Small intestine (tissue), 7 donors: ENCODE data around the gene ACOT8. TPM values are rescaled to one million over a fixed set of nuclear protein-coding genes. Genes with fewer than 3 reads are reported as not detected.
A peak's percentile ranks its signal among the peaks of the same experiment; 100 is the strongest.

Experiments used
- DNase-seq, 2 donors: peaks; one replicate each; pipeline versions ENCODE4 v3.0.0 to v3.0.0-alpha.2; 2013
- FAIRE-seq: peaks from 2 replicates; lab custom pipeline; 2012; peaks lifted over from hg19 to GRCh38; lab: Jason Lieb, UNC
- H3K27ac ChIP-seq, 3 donors: one replicate each; pipeline ENCODE4 v1.5.1; 2013; ENCODE audit warnings: low read length in 2 of 3, mild to moderate bottlenecking in 2 of 3, control low read depth in 1 of 3, inconsistent platforms in 1 of 3, low read depth in 1 of 3, moderate library complexity in 1 of 3
- H3K27me3 ChIP-seq, 3 donors: one replicate each; pipeline ENCODE4 v1.6.1; 2013; ENCODE audit warnings: low read length in 3 of 3, inconsistent platforms in 1 of 3; ENCODE audit not compliant: control insufficient read depth in 3 of 3, insufficient read depth in 3 of 3
- H3K36me3 ChIP-seq, 3 donors: one replicate each; pipeline ENCODE4 v1.6.1; 2013; ENCODE audit warnings: low read length in 3 of 3, inconsistent platforms in 1 of 3, low read depth in 1 of 3, mild to moderate bottlenecking in 1 of 3, moderate library complexity in 1 of 3; ENCODE audit not compliant: control insufficient read depth in 3 of 3, insufficient read depth in 2 of 3
- H3K4me1 ChIP-seq, 3 donors: one replicate each; pipeline ENCODE4 v1.6.1; 2013; ENCODE audit warnings: low read length in 2 of 3, inconsistent platforms in 1 of 3, low read depth in 1 of 3, mild to moderate bottlenecking in 1 of 3, moderate library complexity in 1 of 3; ENCODE audit not compliant: control insufficient read depth in 3 of 3, insufficient read depth in 2 of 3
- H3K4me3 ChIP-seq, 3 donors: one replicate each; pipeline ENCODE4 v1.5.1; 2013; ENCODE audit warnings: low read length in 3 of 3, control low read depth in 1 of 3, inconsistent platforms in 1 of 3, low read depth in 1 of 3, mild to moderate bottlenecking in 1 of 3, moderate library complexity in 1 of 3
- H3K9me3 ChIP-seq, 2 donors: one replicate each; pipeline ENCODE4 v1.6.1; 2013; ENCODE audit warnings: low read depth in 1 of 2, low read length in 1 of 2; ENCODE audit not compliant: control insufficient read depth in 2 of 2, insufficient read depth in 1 of 2
- WGBS, 3 donors: extraction: QIAGEN DNeasy Blood & Tissue Kit; methylation state at CpG; one replicate each; pipeline ENCODE4 v1.1.7; 2013; 5-methylcytosine and 5-hydroxymethylcytosine counted together
- polyA plus RNA-seq, 4 donors: library from polyadenylated mRNA; stranded (reverse) in 3 of 4; unstranded in 1 of 4; fragments of 200-250 nt in 3 of 4; fragments of 120-200 nt in 1 of 4; gene quantifications; one replicate each; pipeline versions ENCODE4 v1.2.1 to v1.2.3, GENCODE V29; 2013
- donor health status: healthy with polysubstance abuse.
- donor health status: control.
- donor health status: control.
- donor health status: Bipolar disorder and iron deficiency.
- donor health status: healthy.

The ACOT8 gene
- polyA plus RNA-seq, 4 donors: 28.6 to 123 (median 47.6) TPM

DNA sequence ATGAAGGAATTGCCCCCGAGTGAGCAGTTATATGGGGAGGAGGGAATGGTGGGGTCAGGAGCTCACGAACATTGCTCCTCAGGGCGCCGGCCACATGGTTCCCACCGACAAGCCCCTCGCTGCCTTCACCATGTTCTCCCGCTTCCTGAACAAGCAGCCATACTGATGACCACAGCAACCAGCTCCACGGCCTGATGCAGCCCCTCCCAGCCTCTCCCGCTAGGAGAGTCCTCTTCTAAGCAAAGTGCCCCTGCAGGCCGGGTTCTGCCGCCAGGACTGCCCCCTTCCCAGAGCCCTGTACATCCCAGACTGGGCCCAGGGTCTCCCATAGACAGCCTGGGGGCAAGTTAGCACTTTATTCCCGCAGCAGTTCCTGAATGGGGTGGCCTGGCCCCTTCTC is 41.1 kb upstream of the ACOT8 start:
- FAIRE-seq (no peak), DNase-seq (no peak)
- 87 to 92% (median 91%) methylated on average over 12 of the region's 12 CpGs for WGBS, 3 donors

DNA sequence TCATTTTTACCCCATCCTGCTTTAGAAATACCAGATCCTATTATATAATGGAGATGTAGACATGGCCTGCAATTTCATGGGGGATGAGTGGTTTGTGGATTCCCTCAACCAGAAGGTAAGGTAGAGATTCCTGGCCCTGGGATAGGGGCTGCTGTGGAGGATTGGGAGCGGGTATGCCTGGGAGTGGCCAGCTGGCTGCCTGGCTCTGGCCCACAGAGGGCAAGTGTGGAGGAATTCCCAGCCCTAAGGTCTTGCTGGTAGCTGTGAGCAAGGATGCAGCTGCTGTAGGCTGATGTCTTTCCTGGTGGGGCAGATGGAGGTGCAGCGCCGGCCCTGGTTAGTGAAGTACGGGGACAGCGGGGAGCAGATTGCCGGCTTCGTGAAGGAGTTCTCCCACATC is 40.5 kb upstream of the ACOT8 start:
- Histone ChIP-seq H3K27me3 (no peaks in the 10 kb centered on the region), H3K4me1 (peaks cover 0 to 17% (median 4%) of the 10 kb centered on the region in 3 donors), H3K9me3 (no peaks in the 10 kb centered on the region), H3K27ac (no peak overlapping the region), H3K4me3 (no peak overlapping the region), H3K36me3 (peaks cover 5 to 83% (median 16%) of the 10 kb centered on the region in 3 donors)
- DNase-seq: no peak
- WGBS, 3 donors: 95 to 98% (median 95%) methylated on average over 7 of the region's 7 CpGs
- no peak for FAIRE-seq

More for the DNA sequence above, 41.1 kb upstream of the ACOT8 start:
- Histone ChIP-seq H3K4me1 (peaks cover 0 to 13% (median 0%) of the 10 kb centered on the region in 3 donors), H3K9me3 (no peaks in the 10 kb centered on the region), H3K4me3 (no peak overlapping the region), H3K27ac (no peak overlapping the region), H3K36me3 (peaks cover 5 to 78% (median 16%) of the 10 kb centered on the region in 3 donors), H3K27me3 (no peaks in the 10 kb centered on the region)

DNA sequence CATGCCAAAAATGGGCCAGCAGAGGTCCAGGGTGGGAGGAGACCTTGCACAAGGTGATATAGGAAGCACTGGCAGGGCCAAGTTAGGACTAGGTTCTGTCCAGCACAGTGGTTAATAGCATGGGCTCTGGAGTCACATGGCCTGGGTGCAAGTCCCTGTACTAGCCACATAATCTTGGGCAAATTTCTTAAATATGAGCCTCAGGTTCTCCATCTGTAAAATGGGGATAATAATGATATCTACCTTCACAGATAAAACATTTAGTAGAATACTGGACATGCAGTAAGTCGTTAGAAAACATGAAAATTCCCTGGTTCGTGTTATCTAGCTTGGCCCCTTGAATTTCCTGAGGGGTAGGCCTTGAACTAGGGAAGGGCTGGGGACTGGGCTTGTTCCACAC is 40.1 kb upstream of the ACOT8 start:
- H3K9me3 ChIP-seq: no peaks in the 10 kb centered on the region
- peaks cover 0 to 21% (median 6%) of the 10 kb centered on the region in 3 donors for H3K4me1 ChIP-seq
- no peak overlapping the region for H3K27ac ChIP-seq
- H3K27me3 ChIP-seq: no peaks in the 10 kb centered on the region
- H3K4me3 ChIP-seq: no peak overlapping the region
- DNase-seq (no peak), FAIRE-seq (no peak)
- 79 to 91% (median 86%) methylated on average over 2 of the region's 2 CpGs for WGBS, 3 donors
- peaks cover 5 to 85% (median 16%) of the 10 kb centered on the region in 3 donors for H3K36me3 ChIP-seq

DNA sequence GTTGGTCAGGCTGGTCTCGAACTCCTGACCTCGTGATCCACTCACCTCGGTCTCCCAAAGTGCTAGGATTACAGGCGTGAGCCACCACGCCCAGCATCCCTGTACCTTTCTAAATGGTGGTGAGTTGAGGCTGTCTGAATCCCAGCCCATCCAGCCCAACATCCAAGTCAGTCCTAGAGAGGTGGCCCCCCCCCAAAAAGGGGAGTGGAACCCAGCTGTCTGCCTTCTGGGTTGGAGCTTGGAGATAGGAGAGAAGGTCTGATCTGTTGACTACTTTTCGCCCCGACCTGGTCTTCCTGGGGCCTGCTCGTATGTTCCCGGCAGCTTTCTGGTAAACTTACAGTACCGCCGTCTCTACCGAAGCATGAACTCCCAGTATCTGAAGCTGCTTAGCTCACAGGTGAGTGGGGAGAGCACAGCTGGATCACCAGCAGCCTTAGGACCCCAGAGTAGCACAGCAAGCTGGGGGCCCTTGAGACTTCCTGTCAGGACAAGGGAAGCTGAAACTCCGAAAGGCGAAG is 39.5 kb upstream of the ACOT8 start:
- FAIRE-seq (no peak), DNase-seq (no peak)
- 93 to 96% (median 93%) methylated on average over 13 to 14 of the region's 14 CpGs for WGBS, 3 donors
- H3K4me3 ChIP-seq: no peak overlapping the region
- no peaks in the 10 kb centered on the region for H3K9me3 ChIP-seq
- no peak overlapping the region for H3K27ac ChIP-seq
- H3K27me3 ChIP-seq: no peaks in the 10 kb centered on the region
- peaks cover 5 to 85% (median 16%) of the 10 kb centered on the region in 3 donors for H3K36me3 ChIP-seq
- peaks cover 0 to 22% (median 6%) of the 10 kb centered on the region in 3 donors for H3K4me1 ChIP-seq

DNA sequence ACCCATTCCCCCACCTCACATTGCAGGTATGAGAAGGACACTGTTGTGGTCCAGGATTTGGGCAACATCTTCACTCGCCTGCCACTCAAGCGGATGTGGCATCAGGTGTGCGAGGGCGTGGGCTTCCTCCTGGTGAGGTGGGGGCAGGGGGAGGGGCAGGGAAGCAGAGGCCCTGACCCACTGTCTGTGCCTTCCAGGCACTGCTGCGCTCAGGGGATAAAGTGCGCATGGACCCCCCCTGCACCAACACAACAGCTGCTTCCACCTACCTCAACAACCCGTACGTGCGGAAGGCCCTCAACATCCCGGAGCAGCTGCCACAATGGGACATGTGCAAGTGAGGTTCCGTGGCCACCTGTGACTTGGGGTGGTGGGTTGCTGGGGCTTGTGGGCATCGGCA is 37.6 kb upstream of the ACOT8 start:
- no peaks in the 10 kb centered on the region for H3K9me3 ChIP-seq
- H3K4me3 ChIP-seq: no peak overlapping the region
- no peaks in the 10 kb centered on the region for H3K27me3 ChIP-seq
- WGBS, 3 donors: 77 to 89% (median 79%) methylated on average over 12 of the region's 12 CpGs
- H3K36me3 ChIP-seq: peaks cover 5 to 75% (median 11%) of the 10 kb centered on the region in 3 donors
- peaks cover 0 to 22% (median 6%) of the 10 kb centered on the region in 3 donors for H3K4me1 ChIP-seq
- no peak overlapping the region for H3K27ac ChIP-seq
- no peak for DNase-seq
- FAIRE-seq: no peak

DNA sequence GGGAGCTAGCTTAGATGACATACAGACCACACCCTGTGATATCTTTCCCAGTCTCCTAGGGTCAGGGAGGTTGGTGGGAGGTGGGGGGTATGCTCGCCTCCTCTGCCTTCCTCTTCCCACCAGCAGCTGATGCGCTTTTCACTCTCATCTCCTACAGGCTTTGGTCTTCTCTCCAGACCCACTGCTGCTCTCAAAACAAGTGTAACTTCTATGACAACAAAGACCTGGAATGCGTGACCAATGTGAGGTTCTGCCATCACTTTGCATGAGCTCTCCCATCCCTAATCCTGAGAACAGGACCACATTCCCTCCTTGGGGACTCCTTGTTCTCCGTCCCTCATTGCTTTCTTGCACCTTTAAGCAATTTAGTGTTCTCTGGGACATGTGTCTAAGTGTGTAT is 36.6 kb upstream of the ACOT8 start:
- FAIRE-seq: no peak
- 88 to 98% (median 93%) methylated on average over 4 of the region's 4 CpGs for WGBS, 3 donors
- H3K4me1 ChIP-seq: peaks cover 0 to 22% (median 6%) of the 10 kb centered on the region in 3 donors
- peak overlapping the region in 1 of 3 donors; percentile 70 for H3K4me3 ChIP-seq
- H3K36me3 ChIP-seq: peaks cover 5 to 67% (median 11%) of the 10 kb centered on the region in 3 donors
- no peak for DNase-seq
- H3K27me3 ChIP-seq: no peaks in the 10 kb centered on the region
- no peaks in the 10 kb centered on the region for H3K9me3 ChIP-seq
- H3K27ac ChIP-seq: peak overlapping the region in 1 of 3 donors; percentile 86

DNA sequence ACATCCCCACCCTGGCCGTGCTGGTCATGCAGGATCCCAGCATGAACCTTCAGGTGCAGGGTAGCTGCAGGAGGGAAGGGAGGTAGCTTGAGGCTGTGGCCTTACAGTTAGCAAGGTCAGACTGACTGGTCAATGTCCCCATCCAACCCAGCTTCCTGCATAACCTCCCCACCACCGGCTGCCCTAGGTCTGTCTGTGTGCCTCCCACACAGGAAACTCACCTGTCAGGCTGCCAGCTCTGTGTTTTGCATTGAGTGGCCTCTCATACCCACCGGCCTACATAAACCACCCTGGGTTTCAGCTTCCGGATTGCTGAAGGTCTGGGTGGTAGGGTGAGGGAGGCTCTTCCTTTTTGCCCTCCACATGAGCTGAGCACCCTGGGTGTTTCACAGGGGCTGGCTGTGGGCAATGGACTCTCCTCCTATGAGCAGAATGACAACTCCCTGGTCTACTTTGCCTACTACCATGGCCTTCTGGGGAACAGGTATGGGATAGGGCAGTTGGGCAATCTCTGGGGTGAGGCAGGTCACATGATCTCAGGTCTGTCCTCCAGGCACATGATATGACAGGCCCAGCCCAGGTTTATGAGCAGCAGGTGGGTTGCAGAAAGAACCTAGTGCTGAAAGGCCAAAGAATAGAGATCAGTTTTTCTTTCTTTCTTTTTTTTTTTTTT is 35.8 kb upstream of the ACOT8 start:
- FAIRE-seq (no peak), DNase-seq (peak; percentile 76 to 92)
- Histone ChIP-seq H3K27ac (peak overlapping the region in 2 of 3 donors; percentile 12 to 86), H3K4me1 (peaks cover 0 to 22% (median 6%) of the 10 kb centered on the region in 3 donors), H3K9me3 (no peaks in the 10 kb centered on the region), H3K27me3 (no peaks in the 10 kb centered on the region), H3K36me3 (peaks cover 5 to 66% (median 11%) of the 10 kb centered on the region in 3 donors), H3K4me3 (peak overlapping the region in 1 of 3 donors; percentile 70)
- WGBS, 3 donors: 47 to 69% (median 61%) methylated on average over 4 of the region's 4 CpGs

DNA sequence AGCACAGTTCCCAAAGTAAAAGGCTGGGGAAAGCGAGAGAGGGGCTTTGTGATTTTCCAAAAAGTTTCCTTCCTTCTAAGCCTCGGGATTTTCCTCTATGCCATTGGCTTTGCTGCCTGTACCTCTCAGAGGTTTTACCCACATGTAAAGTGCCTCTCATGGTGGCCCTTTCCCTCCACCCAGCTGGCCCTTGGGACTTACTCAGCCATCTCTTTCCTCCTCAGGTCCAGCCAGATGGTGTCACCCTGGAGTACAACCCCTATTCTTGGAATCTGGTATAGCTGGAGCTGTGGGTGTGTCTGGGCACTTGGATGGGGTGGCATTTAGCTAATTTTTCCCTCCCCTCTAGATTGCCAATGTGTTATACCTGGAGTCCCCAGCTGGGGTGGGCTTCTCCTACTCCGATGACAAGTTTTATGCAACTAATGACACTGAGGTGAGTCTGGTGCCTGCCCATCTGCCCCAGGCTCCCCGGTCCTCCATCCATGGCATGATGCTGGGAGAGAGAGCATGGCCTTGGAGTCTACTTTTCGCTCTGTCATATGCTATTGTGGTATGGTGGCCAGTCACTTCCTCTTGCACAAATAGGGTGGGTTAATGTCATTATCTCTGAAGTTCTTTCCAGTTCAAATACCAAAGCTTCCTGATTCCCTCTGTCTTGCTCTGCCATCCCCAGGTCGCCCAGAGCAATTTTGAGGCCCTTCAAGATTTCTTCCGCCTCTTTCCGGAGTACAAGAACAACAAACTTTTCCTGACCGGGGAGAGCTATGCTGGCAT is 35.0 kb upstream of the ACOT8 start:
- 76 to 81% (median 80%) methylated on average over 9 of the region's 9 CpGs for WGBS, 3 donors
- FAIRE-seq: no peak
- H3K27ac ChIP-seq: peak overlapping the region; percentile 12 to 86 (median 39)

More for the DNA sequence above, 35.0 kb upstream of the ACOT8 start:
- Histone ChIP-seq H3K27me3 (no peaks in the 10 kb centered on the region), H3K9me3 (no peaks in the 10 kb centered on the region), H3K4me1 (peaks cover 0 to 22% (median 6%) of the 10 kb centered on the region in 3 donors), H3K36me3 (peaks cover 2 to 64% (median 11%) of the 10 kb centered on the region in 3 donors), H3K4me3 (peak overlapping the region; percentile 70 to 90 (median 81))
- DNase-seq: peak; percentile 48 to 49
